Heart right ventricle (tissue), 16 donors: ENCODE results near the gene GIPC2. TPM values are rescaled to one million over a fixed set of nuclear protein-coding genes. Genes with fewer than 3 reads are reported as not detected.

Experiments used
- ATAC-seq, 8 donors: fragments of 200-7000 bp; cut with Tn5 transposase; one replicate each; pipeline ENCODE4 v1.9.1; 2020; ENCODE audit warnings: mild to moderate bottlenecking in 8 of 8, moderate library complexity in 8 of 8, moderate number of reproducible peaks in 1 of 8
- DNase-seq, 2 donors: peaks; one replicate each; pipeline ENCODE4 v3.0.0-alpha.2; 2020
- H3K27ac ChIP-seq, 10 donors: fragments of 200-600 bp; sonication (generic) in 2 of 10; one replicate each; pipeline versions ENCODE4 v1.5.0 to v1.8.0; 2020 to 2022; ENCODE audit warnings: mild to moderate bottlenecking in 3 of 10
- H3K27me3 ChIP-seq, 7 donors: fragments of 200-600 bp; one replicate each; pipeline ENCODE4 v1.8.0; 2021 to 2022; ENCODE audit warnings: mild to moderate bottlenecking in 2 of 7
- H3K36me3 ChIP-seq, 9 donors: fragments of 200-600 bp; sonication (generic) in 1 of 9; one replicate each; pipeline versions ENCODE4 v1.5.0 to v1.8.0; 2020 to 2022; ENCODE audit warnings: mild to moderate bottlenecking in 2 of 9
- H3K4me1 ChIP-seq, 9 donors: fragments of 200-600 bp; sonication (generic) in 1 of 9; one replicate each; pipeline versions ENCODE4 v1.5.0 to v1.8.0; 2020 to 2022; ENCODE audit warnings: mild to moderate bottlenecking in 4 of 9
- H3K4me3 ChIP-seq, 10 donors: fragments of 200-600 bp; sonication (generic) in 2 of 10; one replicate each; pipeline versions ENCODE4 v1.5.0 to v1.8.0; 2020 to 2022; ENCODE audit warnings: mild to moderate bottlenecking in 7 of 10, moderate library complexity in 2 of 10
- H3K9me3 ChIP-seq, 11 donors: fragments of 200-600 bp in 10 of 11; sonication (generic) in 2 of 11; one replicate each; pipeline versions ENCODE4 v1.5.0 to v1.8.0; 2013 to 2022; ENCODE audit warnings: mild to moderate bottlenecking in 2 of 11, control low read depth in 1 of 11, moderate library complexity in 1 of 11
- WGBS, 2 donors: extraction: QIAGEN DNeasy Blood & Tissue Kit; methylation state at CpG; one replicate each; pipeline ENCODE4 v1.1.7; 2013; ENCODE audit warnings: inconsistent platforms in 1 of 2; 5-methylcytosine and 5-hydroxymethylcytosine counted together
- intact Hi-C, 10 donors: fragments of 100-400 bp; cut with DNase I; formaldehyde crosslinking; loops; one replicate each; pipeline versions ENCODE4 v1.11.1 to v1.14.2; 2022
- polyA plus RNA-seq, 2 donors: library from polyadenylated mRNA; stranded (reverse); fragments of 200-250 nt; gene quantifications; one replicate each; pipeline ENCODE4 v1.2.3, GENCODE V29; 2013
- total RNA-seq, 10 donors: library from RNA; stranded (reverse); fragmentation: NEBNext Ultra II Directional in 3 of 10; extraction: Animal tissue kit (Norgen Biotek cat#: 25700) in 3 of 10; gene quantifications; one replicate each; pipeline versions ENCODE4 v1.2.1 to v1.2.4, GENCODE V29; 2021 to 2023
- TF ChIP-seq, protein P1 (sequence below), 9 donors: fragments of 200-600 bp; sonication (generic) in 2 of 9; IDR thresholded peaks; one replicate each; pipeline versions ENCODE4 v1.5.0 to v1.8.0; 2021 to 2022; ENCODE audit warnings: antibody characterized with exemption in 9 of 9, mild to moderate bottlenecking in 5 of 9, moderate library complexity in 1 of 9
- donor health status: Arrhythmogenic right ventricular cardiomyopathy.
- donor health status: ischemic (EF 13 %, LVEDD 7.1; RV severe dilation, severe dysfunction).
- donor health status: healthy with polysubstance abuse.
- donor health status: DM: no; HTN: yes; CAD: no.
- donor health status: DM: no; HTN: no; CAD: no.
- donor health status: ischemic (EF 25% LVEDD 6.9; RV normal size, moderate dysfunction).
- donor health status: ischemic (EF 25% LVEDD 5.7; RV mildly dilated, moderate dysfunction).
- donor health status: healthy.
- donor health status: DM: yes; HTN: yes; CAD: no.
- donor health status: Ischemic cardiomyopathy.
- donor health status: ischemic (EF 35%, LVEDD 5.7; RV mildly dilated, moderate dysfunction).
- donor health status: nonischemic (EF 11% LVEDD 7.7; RV severe dilation, severe dysfunction).
- donor health status: DM: yes; HTN: yes; CAD: no.
- donor health status: PGD.
- donor health status: ischemic (EF 29% LVEDD 5.4; RV normal size, mild dysfunction).
- donor health status: nonischemic (EF 23%, LVEDD 6.1; RV moderate dilation, normal function).

The GIPC2 gene
- total and polyA plus RNA-seq, 12 donors, result 1.3 to 7.4 (median 3.2) TPM

DNA sequence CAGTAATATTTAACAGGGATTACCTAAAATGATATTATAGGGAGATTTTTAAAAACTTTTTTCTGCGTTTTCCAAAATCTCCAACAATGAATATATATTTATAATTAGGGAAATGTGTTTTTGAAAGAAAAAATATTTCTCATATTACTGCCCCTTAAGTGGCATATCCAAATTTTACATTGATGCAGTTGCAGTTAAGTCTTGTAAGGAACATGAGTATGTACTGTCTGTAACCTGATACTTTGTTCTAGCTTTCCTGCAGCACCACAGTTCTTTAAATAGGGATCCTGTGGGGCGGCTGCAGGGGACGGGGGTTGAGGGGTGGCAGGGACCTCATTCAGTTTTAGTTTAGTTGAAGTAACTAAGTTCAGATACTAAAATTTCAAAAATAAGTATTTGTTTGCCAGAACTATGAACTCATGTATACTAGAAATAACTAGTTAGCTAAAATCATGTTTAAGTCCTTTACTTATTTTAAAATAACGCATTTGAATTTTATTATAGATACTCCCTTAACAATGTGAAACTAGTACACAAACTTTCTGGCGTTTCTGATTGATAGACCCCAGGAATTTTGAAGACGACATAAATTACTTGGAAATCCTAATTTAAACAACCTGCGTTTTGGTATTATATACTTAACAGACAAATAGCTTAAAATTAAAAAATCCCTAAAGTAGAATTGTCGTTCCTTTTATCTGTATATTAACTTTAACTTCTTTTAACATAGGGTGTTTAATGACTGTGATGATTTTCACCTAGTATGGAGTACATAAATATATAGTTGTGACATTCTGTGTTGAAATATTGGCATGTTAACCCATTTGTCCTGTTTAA, 41.7 kb upstream of the GIPC2 start:
- Histone ChIP-seq H3K27ac (peak overlapping the region; percentile 81 to 95 (median 90)), H3K36me3 (no peaks in the 10 kb centered on the region), H3K27me3 (no peaks in the 10 kb centered on the region), H3K4me1 (peaks cover 0 to 51% (median 27%) of the 10 kb centered on the region in 9 donors), H3K4me3 (peak overlapping the region in 9 of 10 donors; percentile 52 to 74 (median 62)), H3K9me3 (no peaks in the 10 kb centered on the region)
- ATAC-seq (peak; percentile 64 to 89 (median 82)), DNase-seq (peak; percentile 35 to 57)
- TF ChIP-seq, protein P1, sequence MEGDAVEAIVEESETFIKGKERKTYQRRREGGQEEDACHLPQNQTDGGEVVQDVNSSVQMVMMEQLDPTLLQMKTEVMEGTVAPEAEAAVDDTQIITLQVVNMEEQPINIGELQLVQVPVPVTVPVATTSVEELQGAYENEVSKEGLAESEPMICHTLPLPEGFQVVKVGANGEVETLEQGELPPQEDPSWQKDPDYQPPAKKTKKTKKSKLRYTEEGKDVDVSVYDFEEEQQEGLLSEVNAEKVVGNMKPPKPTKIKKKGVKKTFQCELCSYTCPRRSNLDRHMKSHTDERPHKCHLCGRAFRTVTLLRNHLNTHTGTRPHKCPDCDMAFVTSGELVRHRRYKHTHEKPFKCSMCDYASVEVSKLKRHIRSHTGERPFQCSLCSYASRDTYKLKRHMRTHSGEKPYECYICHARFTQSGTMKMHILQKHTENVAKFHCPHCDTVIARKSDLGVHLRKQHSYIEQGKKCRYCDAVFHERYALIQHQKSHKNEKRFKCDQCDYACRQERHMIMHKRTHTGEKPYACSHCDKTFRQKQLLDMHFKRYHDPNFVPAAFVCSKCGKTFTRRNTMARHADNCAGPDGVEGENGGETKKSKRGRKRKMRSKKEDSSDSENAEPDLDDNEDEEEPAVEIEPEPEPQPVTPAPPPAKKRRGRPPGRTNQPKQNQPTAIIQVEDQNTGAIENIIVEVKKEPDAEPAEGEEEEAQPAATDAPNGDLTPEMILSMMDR (IDR thresholded peaks at IDR 0.05), result no peak
- WGBS, 2 donors, result 5% methylated on average over 8 of the region's 8 CpGs
- intact Hi-C loops, result loop anchor here in 6 of 10 donors (1.0 to 10.0 kb wide), 7 partner anchors 25 to 111 kb away; partner anchors contain the start of genes FUBP1 (in 5 of the 6) and GIPC2 (in 2 of the 6)

GRCh38 chr1:78004719-78005447, 40.9 kb upstream of the GIPC2 start, which contains the start of gene DNAJB4:
Gene DNAJB4 (plus strand): TSS chr1:78004939. CDS start chr1:78005111, 172 bp downstream.
- 0 to 1% methylated on average over 12 of the region's 12 CpGs for WGBS, 2 donors
- H3K27me3 ChIP-seq, result no peaks in the 10 kb centered on the region
- H3K4me3 ChIP-seq, result peak within 1 kb of the TSS; percentile 33 to 74 (median 61)
- TF ChIP-seq, protein P1 (IDR thresholded peaks at IDR 0.05), result no peak
- ATAC-seq (peak; percentile 98 to 100 (median 99)), DNase-seq (peak in 1 of 2 donors; percentile 91)
- no peaks in the 10 kb centered on the region for H3K9me3 ChIP-seq
- peak within 1 kb of the TSS; percentile 81 to 95 (median 90) for H3K27ac ChIP-seq
- H3K4me1 ChIP-seq, result peaks cover 0 to 58% (median 33%) of the 10 kb centered on the region in 9 donors
- no peaks in the 10 kb centered on the region for H3K36me3 ChIP-seq
- intact Hi-C loops, result loop anchor here in 6 of 10 donors (1.0 to 10.0 kb wide), 8 partner anchors 26 to 110 kb away; partner anchors contain the start of genes FUBP1 (in 5 of the 6) and GIPC2 (in 3 of the 6)

DNA sequence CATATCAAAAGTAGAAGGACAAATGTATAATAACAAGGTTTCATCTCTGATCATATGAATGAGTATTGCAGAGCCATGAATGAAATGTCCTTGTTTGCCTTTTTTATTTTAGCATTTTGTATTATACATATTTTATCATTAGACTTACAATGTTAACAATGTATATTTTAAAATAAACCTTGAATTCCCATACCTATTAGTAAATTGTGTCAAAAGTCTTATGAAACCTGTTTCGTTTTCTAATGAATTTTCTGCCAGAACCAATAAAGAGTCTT, 40.4 kb upstream of the GIPC2 start:
- H3K27ac ChIP-seq, result peak overlapping the region; percentile 81 to 95 (median 90)
- ATAC-seq, result no peak
- peak overlapping the region; percentile 33 to 74 (median 61) for H3K4me3 ChIP-seq
- intact Hi-C loops, result loop anchor here in 6 of 10 donors (2.0 to 10.0 kb wide), 7 partner anchors 27 to 109 kb away; partner anchors contain the start of genes FUBP1 (in 2 of the 6) and GIPC2 (in 2 of the 6)
- H3K4me1 ChIP-seq, result peaks cover 0 to 64% (median 35%) of the 10 kb centered on the region in 9 donors
- no peaks in the 10 kb centered on the region for H3K27me3 ChIP-seq
- DNase-seq, result no peak
- WGBS, 2 donors, result 0 to 4% methylated on average over 1 of the region's 1 CpG
- H3K9me3 ChIP-seq, result no peaks in the 10 kb centered on the region
- H3K36me3 ChIP-seq, result no peaks in the 10 kb centered on the region
- TF ChIP-seq, protein P1 (IDR thresholded peaks at IDR 0.05), result no peak

GRCh38 chr1:78005755-78006154, 40.0 kb upstream of the GIPC2 start:
- H3K27me3 ChIP-seq, result no peaks in the 10 kb centered on the region
- H3K9me3 ChIP-seq, result no peaks in the 10 kb centered on the region
- WGBS, 2 donors, result 0 to 3% methylated on average over 1 of the region's 1 CpG
- intact Hi-C loops, result loop anchor here in 6 of 10 donors (2.0 to 10.0 kb wide), 7 partner anchors 27 to 109 kb away; partner anchors contain the start of genes FUBP1 (in 2 of the 6) and GIPC2 (in 2 of the 6)
- no peaks in the 10 kb centered on the region for H3K36me3 ChIP-seq
- TF ChIP-seq, protein P1 (IDR thresholded peaks at IDR 0.05), result no peak
- DNase-seq (peak in 1 of 2 donors; percentile 64), ATAC-seq (peak in 7 of 8 donors; percentile 25 to 74 (median 64))
- peak overlapping the region; percentile 33 to 74 (median 61) for H3K4me3 ChIP-seq
- peak overlapping the region; percentile 81 to 95 (median 90) for H3K27ac ChIP-seq
- peaks cover 0 to 67% (median 38%) of the 10 kb centered on the region in 9 donors for H3K4me1 ChIP-seq
